A549 treated with dexamethasone at 1 μM for 4 hours (cell line): ENCODE results near the gene PKP3. TPM values are rescaled to one million over a fixed set of nuclear protein-coding genes. Genes with fewer than 3 reads are reported as not detected.

Source experiments
- total RNA-seq: library from RNA; stranded (reverse); fragments of 200-300 nt; extraction: Qiagen RNA extraction; gene quantifications from 5 replicates; pipeline ENCODE4 v1.2.3, GENCODE V29; 2022

PKP3 gene, protein sequence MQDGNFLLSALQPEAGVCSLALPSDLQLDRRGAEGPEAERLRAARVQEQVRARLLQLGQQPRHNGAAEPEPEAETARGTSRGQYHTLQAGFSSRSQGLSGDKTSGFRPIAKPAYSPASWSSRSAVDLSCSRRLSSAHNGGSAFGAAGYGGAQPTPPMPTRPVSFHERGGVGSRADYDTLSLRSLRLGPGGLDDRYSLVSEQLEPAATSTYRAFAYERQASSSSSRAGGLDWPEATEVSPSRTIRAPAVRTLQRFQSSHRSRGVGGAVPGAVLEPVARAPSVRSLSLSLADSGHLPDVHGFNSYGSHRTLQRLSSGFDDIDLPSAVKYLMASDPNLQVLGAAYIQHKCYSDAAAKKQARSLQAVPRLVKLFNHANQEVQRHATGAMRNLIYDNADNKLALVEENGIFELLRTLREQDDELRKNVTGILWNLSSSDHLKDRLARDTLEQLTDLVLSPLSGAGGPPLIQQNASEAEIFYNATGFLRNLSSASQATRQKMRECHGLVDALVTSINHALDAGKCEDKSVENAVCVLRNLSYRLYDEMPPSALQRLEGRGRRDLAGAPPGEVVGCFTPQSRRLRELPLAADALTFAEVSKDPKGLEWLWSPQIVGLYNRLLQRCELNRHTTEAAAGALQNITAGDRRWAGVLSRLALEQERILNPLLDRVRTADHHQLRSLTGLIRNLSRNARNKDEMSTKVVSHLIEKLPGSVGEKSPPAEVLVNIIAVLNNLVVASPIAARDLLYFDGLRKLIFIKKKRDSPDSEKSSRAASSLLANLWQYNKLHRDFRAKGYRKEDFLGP
- 26.9 to 37.1 TPM (median 35.4 TPM) in 5 replicates for total RNA-seq

DNA sequence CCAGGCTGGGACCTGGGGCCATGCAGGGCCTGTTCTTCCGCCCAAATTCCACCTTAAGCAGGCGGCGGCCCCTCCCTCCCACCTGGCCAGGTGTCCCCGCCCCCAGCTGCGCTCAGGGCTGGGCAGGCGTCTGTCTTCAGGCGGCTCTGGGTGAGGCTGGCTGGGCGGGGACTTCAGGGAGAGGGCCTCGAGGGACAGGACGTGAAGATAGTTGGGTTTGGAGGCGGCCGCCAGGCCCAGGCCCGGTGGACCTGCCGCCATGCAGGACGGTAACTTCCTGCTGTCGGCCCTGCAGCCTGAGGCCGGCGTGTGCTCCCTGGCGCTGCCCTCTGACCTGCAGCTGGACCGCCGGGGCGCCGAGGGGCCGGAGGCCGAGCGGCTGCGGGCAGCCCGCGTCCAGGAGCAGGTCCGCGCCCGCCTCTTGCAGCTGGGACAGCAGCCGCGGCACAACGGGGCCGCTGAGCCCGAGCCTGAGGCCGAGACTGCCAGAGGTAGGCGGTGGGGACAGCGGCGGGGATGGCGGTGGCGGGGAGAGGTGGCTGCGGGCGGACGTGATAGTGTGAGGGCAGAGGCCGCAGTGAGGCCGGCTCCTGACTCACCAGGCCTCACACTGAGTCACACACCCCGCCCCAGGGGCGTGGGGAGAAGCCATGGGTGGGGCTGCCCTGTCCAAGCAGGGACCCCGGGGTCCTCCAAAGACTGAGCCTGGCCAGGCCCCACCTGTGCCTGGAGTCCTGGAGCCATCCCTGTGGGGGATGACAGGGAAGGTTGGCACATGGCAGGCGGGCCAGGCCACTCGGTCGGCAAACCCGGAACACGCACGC is at the start of gene PKP3:
TSS of gene PKP3 (plus strand) at position 176 of the 824 bp plus-strand sequence. CDS start at position 260, 84 bp downstream.

DNA sequence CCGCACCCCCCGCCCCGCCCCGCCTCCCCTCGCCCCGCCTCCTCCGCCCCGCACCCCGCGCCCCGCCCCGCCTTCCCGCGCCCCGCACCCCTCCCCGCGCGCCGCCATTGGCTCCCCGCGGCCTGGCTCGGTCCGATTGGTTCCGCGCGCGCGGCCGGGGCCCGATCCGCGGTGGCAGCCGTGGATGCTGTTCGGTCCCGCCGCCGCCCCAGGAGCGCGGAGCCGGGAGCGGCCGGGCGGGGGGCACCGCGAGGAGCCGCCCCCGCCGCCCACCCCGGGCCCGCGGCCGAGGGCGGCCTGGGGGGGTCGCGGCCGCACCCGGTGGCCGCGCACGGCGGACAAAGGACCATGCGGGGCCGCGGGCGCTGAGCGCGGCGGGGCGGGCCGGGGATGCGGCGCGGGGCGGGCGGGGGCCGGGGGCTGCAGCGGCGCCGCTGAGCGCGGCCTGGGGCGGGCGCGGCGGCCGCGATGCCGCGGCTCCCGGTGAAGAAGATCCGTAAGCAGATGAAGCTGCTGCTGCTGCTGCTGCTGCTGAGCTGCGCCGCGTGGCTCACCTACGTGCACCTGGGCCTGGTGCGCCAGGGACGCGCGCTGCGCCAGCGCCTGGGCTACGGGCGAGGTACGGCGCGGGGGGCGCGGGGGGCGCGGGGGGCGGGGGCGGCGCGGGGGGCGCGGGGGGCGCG is 24.5 kb upstream of the PKP3 start, which contains the start of gene B4GALNT4:
TSS of gene B4GALNT4 (plus strand) at position 164 of the 683 bp plus-strand sequence. CDS start at position 469, 305 bp downstream.

DNA sequence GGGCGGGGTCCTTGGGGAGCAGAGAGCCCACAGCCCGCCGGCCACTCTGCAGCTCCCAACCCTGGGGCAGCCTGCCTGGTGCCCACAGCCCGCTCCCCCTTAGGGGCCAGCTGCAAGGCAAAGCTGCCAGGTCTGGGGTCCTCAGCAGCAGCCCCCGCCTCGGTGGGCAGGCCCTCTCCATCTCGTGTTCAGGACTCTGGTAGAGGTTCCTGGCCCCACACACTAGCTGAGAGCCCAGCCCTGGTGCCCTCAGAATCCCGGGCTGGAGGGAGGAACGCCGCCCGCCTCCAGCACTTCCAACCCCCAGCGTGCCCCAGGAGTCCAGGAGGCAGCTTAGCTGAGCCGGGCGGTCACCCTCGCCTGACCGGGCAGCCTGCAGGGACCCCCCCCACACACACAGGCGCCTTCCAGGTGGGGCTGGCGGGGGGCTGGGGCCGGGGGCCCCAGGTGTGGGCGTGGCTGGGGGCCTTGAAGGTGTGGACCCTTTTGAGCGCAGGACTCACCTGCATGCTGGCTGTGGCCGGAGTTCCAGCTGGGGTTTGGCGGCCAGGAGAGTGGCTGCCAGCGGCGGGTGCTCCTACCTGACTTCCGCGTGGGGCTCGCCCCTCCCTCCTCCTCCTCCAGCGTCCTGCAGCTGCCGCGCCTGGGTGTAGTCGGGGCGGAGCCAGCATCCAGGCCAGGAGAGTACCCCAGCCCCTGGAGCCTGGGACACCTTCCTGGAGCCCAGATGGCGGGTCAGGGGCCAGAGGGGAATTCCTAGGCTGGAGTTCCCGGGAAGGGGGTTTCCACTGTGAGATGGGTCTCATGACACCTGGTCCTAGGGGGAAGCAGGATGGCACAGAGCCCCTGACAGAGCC is 47.6 kb downstream of the PKP3 start, which contains the start of gene ANO9:
TSS of gene ANO9 (minus strand) at position 594 of the 857 bp plus-strand sequence. CDS start at position 509, 85 bp downstream.

DNA sequence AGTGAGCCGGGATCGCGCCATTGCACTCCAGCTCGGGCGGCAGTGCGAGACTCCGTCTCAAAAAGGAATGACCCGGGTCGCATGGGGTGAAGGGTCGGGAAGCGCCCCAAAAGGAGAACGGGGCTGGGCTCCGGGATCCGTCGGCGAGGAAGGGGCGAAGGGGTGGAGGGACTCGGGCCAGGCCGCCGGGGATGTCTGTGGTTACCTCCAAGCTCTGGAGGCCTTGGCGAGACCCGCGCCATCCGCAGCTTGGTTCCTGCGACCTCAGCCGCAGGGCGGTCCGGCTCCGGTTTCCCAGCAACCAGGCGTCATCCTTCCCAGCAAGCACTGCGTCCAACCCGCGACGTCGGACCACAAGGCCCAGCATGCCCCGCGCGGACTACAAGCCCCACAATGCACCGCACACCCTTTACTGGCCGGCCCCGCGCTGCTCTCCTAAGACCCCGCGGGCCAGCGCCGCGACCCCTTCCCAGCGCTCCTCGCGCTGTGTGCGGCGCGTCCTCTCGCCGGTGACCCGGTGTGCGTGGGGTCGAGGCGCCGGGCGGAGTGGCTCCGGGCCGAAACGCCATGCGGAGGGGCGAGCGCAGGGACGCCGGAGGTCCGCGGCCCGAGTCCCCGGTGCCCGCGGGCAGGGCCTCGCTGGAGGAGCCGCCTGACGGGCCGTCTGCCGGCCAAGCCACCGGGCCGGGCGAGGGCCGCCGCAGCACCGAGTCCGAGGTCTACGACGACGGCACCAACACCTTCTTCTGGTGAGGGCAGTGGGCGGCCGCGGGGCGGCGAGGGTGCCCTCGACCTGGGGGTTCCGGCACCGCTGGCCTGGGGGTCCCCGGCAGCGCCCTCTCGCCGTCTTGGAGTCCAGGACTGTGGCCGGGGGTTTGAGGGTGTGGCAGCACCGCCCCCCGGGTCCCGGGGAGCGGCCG is 56.1 kb downstream of the PKP3 start, which contains the start of gene PTDSS2:
TSS of gene PTDSS2 (plus strand) at position 391 of the 920 bp plus-strand sequence. CDS start at position 568, 177 bp downstream.

Other genes with a start within 250 kb of the PKP3 start
- not detected in 5 replicates for gene SCGB1C1, start 201.1 kb upstream of the PKP3 start, total RNA-seq
- gene BET1L, start 186.8 kb upstream of the PKP3 start, total RNA-seq = 38.1 to 45.7 TPM (median 44.2 TPM) in 5 replicates
- 119 to 131 TPM (median 127 TPM) in 5 replicates for gene RIC8A, start 186.5 kb upstream of the PKP3 start, total RNA-seq
- 18.7 to 23.5 TPM (median 22.9 TPM) in 5 replicates for gene SIRT3, start 157.9 kb upstream of the PKP3 start, total RNA-seq
- gene PSMD13, start 157.2 kb upstream of the PKP3 start, total RNA-seq = 140 to 183 TPM (median 153 TPM) in 5 replicates
- not detected in 5 replicates for gene NLRP6, start 115.8 kb upstream of the PKP3 start, total RNA-seq
- 5.1 to 11.1 TPM (median 9.9 TPM) in 5 replicates for gene PGGHG, start 105.1 kb upstream of the PKP3 start, total RNA-seq
- gene IFITM5, start 94.7 kb upstream of the PKP3 start, total RNA-seq = not detected in 5 replicates
- 55.1 to 67.8 TPM (median 66.9 TPM) in 5 replicates for gene IFITM2, start 86.4 kb upstream of the PKP3 start, total RNA-seq
- gene IFITM1, start 80.2 kb upstream of the PKP3 start, total RNA-seq = 0.17 to 0.61 TPM (median 0.22 TPM) in 5 replicates
- 23.7 to 32.8 TPM (median 29.5 TPM) in 5 replicates for gene IFITM3, start 73.3 kb upstream of the PKP3 start, total RNA-seq
- 7.8 to 18.0 TPM (median 14.8 TPM) in 5 replicates for gene B4GALNT4, start 24.7 kb upstream of the PKP3 start, total RNA-seq
- 57.7 to 86.6 TPM (median 78.8 TPM) in 5 replicates for gene SIGIRR, start 20.8 kb downstream of the PKP3 start, total RNA-seq
- 0.52 to 1.2 TPM (median 0.66 TPM) in 5 replicates for gene ANO9, start 47.8 kb downstream of the PKP3 start, total RNA-seq
- 28.7 to 46.7 TPM (median 45.6 TPM) in 5 replicates for gene PTDSS2, start 56.1 kb downstream of the PKP3 start, total RNA-seq
- gene RNH1, start 113.0 kb downstream of the PKP3 start, total RNA-seq = 123 to 178 TPM (median 165 TPM) in 5 replicates
- gene HRAS, start 141.4 kb downstream of the PKP3 start, total RNA-seq = 111 to 166 TPM (median 143 TPM) in 5 replicates
- gene LRRC56, start 143.3 kb downstream of the PKP3 start, total RNA-seq = 0.52 to 1.1 TPM (median 0.98 TPM) in 5 replicates
- gene LMNTD2, start 166.5 kb downstream of the PKP3 start, total RNA-seq = 1.6 to 3.4 TPM (median 2.4 TPM) in 5 replicates
- gene RASSF7, start 166.8 kb downstream of the PKP3 start, total RNA-seq = 53.9 to 61.7 TPM (median 58.5 TPM) in 5 replicates
- gene PHRF1, start 182.3 kb downstream of the PKP3 start, total RNA-seq = 25.8 to 45.8 TPM (median 43.4 TPM) in 5 replicates
- gene IRF7, start 221.7 kb downstream of the PKP3 start, total RNA-seq = 6.6 to 9.0 TPM (median 7.0 TPM) in 5 replicates
- 0.06 to 0.34 TPM (median 0.07 TPM) in 5 replicates for gene CDHR5, start 230.7 kb downstream of the PKP3 start, total RNA-seq
- not detected in 5 replicates for gene SCT, start 233.0 kb downstream of the PKP3 start, total RNA-seq
- gene DRD4, start 243.1 kb downstream of the PKP3 start, total RNA-seq = 0.23 to 0.54 TPM (median 0.36 TPM) in 4 of 5 replicates, not detected in the other